GM12864 (cell line): ENCODE measurements around the gene CRAMP1.
"Not testable (repeated sequence)": the region's sequence is repeated elsewhere in the genome, so short reads cannot be mapped to it uniquely, and the experiment has no call there.

ENCODE experiments used
- DNase-seq: peaks from one replicate; pipeline ENCODE4 v3.0.0-alpha.2; 2011; ENCODE audit warnings: low read depth
- H3K4me3 ChIP-seq: 2 replicates; pipeline ENCODE4 v1.5.1; 2011; ENCODE audit warnings: mild to moderate bottlenecking, low read depth, low read length, control low read depth
- TF ChIP-seq, protein P1 (sequence below): IDR thresholded peaks from 2 replicates; pipeline ENCODE4 v1.5.1; 2011; ENCODE audit warnings: low read depth, mild to moderate bottlenecking, moderate library complexity, low read length, control low read depth, inconsistent platforms; ENCODE audit errors: missing control alignments

The CRAMP1 gene

GRCh38 chr16:1713331-1713730 lies 101.2 kb downstream of the CRAMP1 start:
- TF ChIP-seq, protein P1, sequence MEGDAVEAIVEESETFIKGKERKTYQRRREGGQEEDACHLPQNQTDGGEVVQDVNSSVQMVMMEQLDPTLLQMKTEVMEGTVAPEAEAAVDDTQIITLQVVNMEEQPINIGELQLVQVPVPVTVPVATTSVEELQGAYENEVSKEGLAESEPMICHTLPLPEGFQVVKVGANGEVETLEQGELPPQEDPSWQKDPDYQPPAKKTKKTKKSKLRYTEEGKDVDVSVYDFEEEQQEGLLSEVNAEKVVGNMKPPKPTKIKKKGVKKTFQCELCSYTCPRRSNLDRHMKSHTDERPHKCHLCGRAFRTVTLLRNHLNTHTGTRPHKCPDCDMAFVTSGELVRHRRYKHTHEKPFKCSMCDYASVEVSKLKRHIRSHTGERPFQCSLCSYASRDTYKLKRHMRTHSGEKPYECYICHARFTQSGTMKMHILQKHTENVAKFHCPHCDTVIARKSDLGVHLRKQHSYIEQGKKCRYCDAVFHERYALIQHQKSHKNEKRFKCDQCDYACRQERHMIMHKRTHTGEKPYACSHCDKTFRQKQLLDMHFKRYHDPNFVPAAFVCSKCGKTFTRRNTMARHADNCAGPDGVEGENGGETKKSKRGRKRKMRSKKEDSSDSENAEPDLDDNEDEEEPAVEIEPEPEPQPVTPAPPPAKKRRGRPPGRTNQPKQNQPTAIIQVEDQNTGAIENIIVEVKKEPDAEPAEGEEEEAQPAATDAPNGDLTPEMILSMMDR, result no peak
- DNase-seq, result no peak
- peak overlapping the region; percentile 37 for H3K4me3 ChIP-seq

- no peak for DNase-seq
- H3K4me3 ChIP-seq, result peak overlapping the region; percentile 37
- TF ChIP-seq, protein P1, result no peak
These were observed 101.8 kb downstream of the CRAMP1 start for GRCh38 chr16:1713933-1714332.

- TF ChIP-seq, protein P1, result no peak
- H3K4me3 ChIP-seq, result no peak overlapping the region
- DNase-seq, result no peak
These were observed 103.1 kb downstream of the CRAMP1 start for GRCh38 chr16:1715220-1715619.

DNA sequence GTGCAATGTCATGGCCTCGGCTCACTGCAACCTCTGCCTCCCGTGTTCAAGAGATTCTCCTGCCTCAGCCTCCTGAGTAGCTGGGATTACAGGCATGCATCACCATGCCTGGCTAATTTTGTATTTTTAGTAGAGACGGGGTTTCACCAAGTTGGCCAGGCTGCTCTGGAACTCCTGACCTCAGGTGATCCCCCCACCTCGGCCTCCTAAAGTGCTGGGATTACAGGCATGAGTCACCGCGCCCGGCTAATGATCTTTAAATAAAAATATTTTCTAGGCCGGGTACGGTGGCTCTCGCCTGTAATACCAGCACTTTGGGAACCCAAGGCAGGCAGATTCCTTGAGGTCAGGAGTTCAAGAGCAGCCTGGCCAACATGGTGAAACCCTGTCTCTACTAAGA lies 106.1 kb downstream of the CRAMP1 start:
- H3K4me3 ChIP-seq, DNase-seq: not testable (repeated sequence)

GRCh38 chr16:1719559-1720229 lies 107.5 kb downstream of the CRAMP1 start:
- not testable (repeated sequence) for DNase-seq, H3K4me3 ChIP-seq

DNA sequence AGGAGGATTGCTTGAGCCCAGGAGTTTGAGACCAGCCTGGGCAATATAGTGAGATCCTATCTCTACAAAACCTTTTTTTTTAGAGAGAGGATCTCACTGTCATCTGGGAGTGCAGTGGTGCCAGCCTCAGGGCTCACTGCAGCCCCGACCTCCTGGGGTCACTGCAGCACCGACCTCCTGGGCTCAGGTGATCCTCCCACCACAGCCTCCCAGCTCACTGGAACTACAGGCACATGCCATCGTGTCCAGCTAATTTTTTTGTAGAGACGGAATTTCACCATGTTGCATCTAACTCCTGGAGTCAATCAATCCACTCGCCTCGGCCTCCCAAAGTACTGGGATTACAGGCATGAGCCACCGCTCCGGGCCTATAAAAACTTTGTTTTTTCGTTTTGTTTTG lies 109.2 kb downstream of the CRAMP1 start:
- DNase-seq, result no peak
- TF ChIP-seq, protein P1, result no peak
- H3K4me3 ChIP-seq, result no peak overlapping the region

- DNase-seq, result no peak
- TF ChIP-seq, protein P1, result peak; percentile 79
- H3K4me3 ChIP-seq, result no peak overlapping the region
These were observed 111.4 kb downstream of the CRAMP1 start for GRCh38 chr16:1723450-1724147.

DNA sequence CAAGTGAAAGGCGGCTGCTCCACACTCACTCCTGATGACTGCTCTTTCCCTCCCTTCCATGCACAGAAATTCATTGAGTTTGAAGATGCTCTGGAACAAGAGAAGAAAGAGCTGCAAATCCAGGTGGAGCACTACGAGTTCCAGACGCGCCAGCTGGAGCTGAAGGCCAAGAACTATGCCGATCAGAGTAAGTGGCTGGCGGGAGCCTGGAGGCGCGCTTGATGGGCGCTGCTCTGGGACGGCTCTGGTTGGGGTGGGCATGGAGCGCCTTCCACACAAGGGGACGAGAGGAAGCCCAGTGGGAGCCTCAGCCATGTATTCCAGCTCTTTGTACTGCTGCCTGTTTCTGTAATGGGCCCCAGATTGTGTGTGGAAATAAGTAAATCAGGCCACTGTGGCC lies 112.3 kb downstream of the CRAMP1 start:
- DNase-seq, result no peak
- no peak overlapping the region for H3K4me3 ChIP-seq
- TF ChIP-seq, protein P1, result no peak
